ENCODE data around the gene PADI1.

PADI1 gene

GRCh38 chr1:17265162-17265561 lies 60.2 kb downstream of the PADI1 start:
- DNase-seq (ENCODE audit: low read depth, low spot score): no peak
- TF ChIP-seq CTCF (IDR thresholded peaks at IDR 0.05; ENCODE audit: low read depth, low read length): no peak

GRCh38 chr1:17265950-17266349 lies 61.0 kb downstream of the PADI1 start:
- in situ Hi-C loops (cut with HindIII; ENCODE audit: low sequenced_read_pairs): no loop called here
- no peak for DNase-seq (ENCODE audit: low read depth, low spot score)
- no peak for TF ChIP-seq CTCF (IDR thresholded peaks at IDR 0.05; ENCODE audit: low read depth, low read length)
- no peak overlapping the region for H3K4me3 ChIP-seq (ENCODE audit: low read depth, low read length)

More at GRCh38 chr1:17265162-17265561, 60.2 kb downstream of the PADI1 start:
- in situ Hi-C loops (cut with HindIII; ENCODE audit: low sequenced_read_pairs): no loop called here
- H3K4me3 ChIP-seq (ENCODE audit: low read depth, low read length): no peak overlapping the region

DNA sequence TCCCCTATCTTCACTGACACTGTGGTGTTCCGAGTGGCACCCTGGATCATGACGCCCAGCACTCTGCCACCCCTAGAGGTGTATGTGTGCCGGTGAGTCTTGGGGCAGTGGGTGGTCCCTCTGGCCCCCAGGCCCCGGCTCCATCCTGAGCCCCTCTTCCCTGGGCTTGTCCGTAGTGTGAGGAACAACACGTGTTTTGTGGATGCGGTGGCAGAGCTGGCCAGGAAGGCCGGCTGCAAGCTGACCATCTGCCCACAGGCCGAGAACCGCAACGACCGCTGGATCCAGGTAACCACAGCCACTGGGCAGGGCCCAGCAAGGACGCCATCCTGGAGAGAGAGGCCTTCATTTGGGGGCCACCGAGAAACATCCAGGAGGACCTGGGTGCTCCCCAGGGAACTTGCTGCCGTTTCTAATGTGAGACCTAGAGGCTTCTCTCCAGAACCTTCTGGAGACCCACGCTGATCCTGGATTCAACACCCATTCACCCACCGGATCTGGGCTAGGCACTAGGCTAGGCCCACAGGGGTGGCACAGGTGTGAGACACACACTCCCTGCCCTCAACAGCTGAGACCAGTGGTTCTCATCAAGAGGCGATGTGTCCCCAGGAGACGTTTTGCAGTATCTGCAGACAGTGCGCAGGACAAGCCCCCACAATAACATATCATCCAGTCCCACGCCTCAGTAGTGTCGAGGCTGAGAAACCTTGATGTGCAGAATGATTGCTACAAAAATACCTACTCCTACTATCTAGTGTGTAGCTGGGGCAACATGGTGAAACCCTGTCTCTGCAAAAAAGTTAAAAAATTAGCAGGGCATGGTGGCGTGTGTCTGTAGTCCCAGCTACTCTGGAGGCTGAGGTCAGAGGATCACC lies 66.2 kb downstream of the PADI1 start:
- in situ Hi-C loops (cut with HindIII; ENCODE audit: low sequenced_read_pairs): no loop called here
- TF ChIP-seq CTCF (IDR thresholded peaks at IDR 0.05; ENCODE audit: low read depth, low read length): no peak
- no peak overlapping the region for H3K4me3 ChIP-seq (ENCODE audit: low read depth, low read length)
- DNase-seq (ENCODE audit: low read depth, low spot score): no peak

GRCh38 chr1:17272066-17272465 lies 67.1 kb downstream of the PADI1 start:
- H3K4me3 ChIP-seq (ENCODE audit: low read depth, low read length): no peak overlapping the region
- no peak for DNase-seq (ENCODE audit: low read depth, low spot score)
- in situ Hi-C loops (cut with HindIII; ENCODE audit: low sequenced_read_pairs): no loop called here
- TF ChIP-seq CTCF (IDR thresholded peaks at IDR 0.05; ENCODE audit: low read depth, low read length): no peak

DNA sequence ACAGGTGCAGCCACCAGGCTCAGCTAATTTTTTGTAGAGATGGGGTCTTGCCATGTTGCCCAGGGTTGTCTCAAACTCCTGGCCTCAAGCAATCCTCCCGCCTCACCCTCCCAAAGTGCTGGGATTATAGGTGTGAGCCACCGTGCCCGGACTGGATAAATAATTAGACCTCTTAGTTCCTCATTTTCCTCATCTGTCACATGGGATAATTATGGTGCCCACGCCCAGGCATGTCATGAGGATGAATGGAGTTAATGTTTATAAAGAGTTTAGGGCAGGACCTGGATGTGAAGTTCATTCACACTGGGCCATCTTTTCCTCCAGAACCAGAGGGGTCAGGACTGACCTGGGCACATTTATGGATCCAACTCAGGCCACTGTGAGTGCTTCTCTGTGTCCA lies 67.7 kb downstream of the PADI1 start:
- DNase-seq (ENCODE audit: low read depth, low spot score): no peak
- in situ Hi-C loops (cut with HindIII; ENCODE audit: low sequenced_read_pairs): no loop called here
- TF ChIP-seq CTCF (IDR thresholded peaks at IDR 0.05; ENCODE audit: low read depth, low read length): no peak
- no peak overlapping the region for H3K4me3 ChIP-seq (ENCODE audit: low read depth, low read length)

DNA sequence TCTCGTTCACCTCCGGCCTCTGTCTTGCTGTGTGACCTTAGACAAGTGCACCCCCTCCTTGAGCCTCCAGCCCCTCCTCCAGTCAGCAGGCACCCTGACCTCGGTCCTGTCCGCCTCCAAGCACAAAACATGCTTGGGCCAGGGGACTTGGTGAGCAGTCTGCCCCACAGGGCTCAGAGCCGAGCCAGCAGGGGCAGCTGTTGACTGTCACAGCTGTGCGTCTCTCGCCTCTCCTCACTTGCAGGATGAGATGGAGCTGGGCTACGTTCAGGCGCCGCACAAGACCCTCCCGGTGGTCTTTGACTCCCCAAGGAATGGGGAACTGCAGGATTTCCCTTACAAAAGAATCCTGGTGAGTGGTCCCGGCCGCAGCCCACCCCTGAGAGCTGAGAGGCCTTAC lies 68.2 kb downstream of the PADI1 start:
- no peak for DNase-seq (ENCODE audit: low read depth, low spot score)
- no peak for TF ChIP-seq CTCF (IDR thresholded peaks at IDR 0.05; ENCODE audit: low read depth, low read length)
- no peak overlapping the region for H3K4me3 ChIP-seq (ENCODE audit: low read depth, low read length)
- in situ Hi-C loops (cut with HindIII; ENCODE audit: low sequenced_read_pairs): no loop called here

All from astrocyte of the spinal cord (primary cell).